Measurements from ENCODE around the gene SLCO2A1.
A peak's percentile ranks its signal among the peaks of the same experiment; 100 is the strongest.

SLCO2A1 gene

DNA sequence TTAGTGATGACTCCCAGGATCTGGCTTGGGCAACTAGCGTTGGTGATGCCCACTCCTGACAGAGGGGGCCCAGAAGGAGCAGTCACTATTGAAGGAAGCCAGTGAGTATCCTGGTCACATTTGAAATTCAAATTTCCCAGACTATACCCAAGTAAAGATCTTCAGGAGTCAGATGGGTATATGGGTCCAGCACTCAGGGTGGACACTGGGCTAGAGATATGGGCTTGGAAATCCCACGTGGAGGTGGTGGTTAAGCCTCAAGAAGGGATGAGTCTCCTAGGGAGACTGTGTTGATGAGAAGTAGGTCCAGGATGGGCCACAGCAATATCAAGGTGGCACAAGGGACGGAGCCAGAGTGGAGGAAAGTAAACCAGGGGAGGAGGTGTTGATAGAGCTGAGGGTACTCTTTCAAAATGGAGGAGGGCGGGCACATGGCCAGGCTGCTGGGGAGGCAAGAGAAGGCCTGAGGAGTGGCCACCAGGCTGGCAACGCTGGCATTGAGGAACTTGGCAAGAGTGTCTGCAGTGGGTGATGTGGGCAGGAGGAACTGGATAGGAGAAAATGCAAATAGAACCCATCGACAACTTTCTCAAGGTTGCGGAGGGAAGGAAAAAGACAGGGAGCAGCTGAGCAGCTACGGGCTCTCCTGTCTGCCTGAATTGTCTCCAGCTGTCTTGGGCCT, 3.7 kb upstream of the SLCO2A1 start:
- DNase-seq, result no peak

DNA sequence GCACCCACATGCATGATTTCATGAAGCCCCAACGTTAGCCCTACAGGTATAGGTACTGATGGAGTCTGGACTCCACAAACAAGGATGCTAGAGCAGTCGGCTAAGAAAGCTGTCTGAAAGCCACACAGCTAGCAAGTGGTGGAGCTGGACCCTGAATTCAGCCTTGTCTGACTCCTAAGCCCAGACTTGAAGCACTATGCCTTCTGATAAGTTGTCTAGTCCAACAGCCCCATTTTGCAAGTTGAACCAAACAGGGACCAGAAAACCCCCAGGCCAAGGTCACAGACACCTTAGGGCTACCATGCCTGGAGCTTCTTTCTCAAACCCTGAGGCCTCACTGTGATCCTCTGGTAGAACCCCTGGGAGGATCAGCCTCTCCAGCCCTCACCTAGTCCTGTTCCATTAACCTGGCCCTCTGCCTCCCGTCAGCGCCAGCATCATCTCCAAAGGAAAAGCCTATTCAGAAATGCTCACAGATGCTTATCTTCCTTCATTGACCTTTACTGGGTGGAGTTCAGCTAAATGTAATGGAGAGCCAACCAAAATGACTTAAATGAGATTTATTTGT, 1.7 kb upstream of the SLCO2A1 start:
- DNase-seq, result no peak

DNA sequence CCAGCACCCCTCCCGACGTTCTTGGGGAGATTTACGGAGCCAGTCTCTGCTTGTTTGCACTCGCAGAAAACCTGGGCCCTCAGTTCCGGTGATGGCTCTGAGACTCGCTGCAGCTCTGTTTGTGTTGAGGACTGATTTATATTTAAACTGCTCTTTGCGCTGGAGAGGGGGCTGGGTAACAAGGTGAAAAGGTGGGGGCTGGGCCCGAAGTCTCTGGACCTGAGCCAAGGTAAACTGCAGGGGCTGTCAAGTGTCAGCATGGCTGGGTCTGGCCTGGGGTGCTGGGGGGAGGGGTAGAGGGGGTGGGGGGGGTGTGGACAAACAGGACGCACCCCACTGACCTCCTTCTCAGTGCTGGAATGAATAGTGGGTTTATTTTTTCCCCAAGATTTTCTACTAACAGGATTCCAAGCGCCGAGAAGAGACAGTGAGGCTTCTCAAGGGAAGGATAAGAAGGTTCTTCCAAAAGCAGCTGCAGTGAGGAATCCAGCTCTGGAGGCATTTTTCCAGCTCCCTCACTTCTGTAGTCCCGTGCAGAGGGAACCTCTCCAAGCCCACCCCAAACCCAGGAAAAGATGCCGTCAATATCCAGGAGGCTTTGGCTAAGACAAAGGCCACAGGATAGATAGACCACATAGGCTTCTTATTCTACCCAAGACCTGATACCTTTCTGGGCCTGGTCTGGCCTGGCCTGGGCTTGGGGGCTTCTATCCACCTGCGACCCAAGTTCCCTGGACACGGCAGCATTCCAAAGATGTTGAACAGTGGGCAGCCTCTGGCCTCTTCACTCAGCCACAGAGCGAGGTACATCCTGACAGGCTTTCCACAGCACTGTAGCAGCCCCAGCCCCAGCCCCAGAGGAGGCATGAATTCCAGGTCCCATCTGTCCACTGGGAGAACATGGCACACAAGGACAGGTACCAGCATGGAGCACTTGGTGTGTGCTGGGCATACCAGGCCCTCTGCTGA, 938 bp upstream of the SLCO2A1 start:
- peak; percentile 18 for DNase-seq

DNA sequence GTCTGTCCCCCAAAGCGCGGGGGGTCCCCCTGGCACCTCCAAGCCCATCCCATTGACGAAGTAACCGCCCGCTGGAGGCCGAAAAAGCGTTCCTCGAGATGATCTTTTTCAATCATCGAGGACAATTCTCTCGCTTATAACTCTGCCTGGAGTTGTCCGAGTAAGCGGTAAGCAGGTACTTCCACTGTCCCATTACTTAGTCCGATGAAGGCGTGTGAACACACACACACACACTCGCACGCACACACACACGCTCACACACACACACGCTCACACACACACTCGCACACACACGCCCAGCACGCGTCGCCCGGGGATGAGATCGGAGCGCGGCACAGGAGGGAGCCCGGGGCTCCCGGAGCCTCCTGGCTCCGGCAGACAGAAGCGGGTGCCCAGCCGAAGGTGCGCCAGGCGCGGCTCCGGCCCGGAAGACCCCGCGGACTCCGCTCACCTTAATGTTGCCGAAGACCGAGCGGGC, 430 bp downstream of the SLCO2A1 start:
- DNase-seq, result no peak

DNA sequence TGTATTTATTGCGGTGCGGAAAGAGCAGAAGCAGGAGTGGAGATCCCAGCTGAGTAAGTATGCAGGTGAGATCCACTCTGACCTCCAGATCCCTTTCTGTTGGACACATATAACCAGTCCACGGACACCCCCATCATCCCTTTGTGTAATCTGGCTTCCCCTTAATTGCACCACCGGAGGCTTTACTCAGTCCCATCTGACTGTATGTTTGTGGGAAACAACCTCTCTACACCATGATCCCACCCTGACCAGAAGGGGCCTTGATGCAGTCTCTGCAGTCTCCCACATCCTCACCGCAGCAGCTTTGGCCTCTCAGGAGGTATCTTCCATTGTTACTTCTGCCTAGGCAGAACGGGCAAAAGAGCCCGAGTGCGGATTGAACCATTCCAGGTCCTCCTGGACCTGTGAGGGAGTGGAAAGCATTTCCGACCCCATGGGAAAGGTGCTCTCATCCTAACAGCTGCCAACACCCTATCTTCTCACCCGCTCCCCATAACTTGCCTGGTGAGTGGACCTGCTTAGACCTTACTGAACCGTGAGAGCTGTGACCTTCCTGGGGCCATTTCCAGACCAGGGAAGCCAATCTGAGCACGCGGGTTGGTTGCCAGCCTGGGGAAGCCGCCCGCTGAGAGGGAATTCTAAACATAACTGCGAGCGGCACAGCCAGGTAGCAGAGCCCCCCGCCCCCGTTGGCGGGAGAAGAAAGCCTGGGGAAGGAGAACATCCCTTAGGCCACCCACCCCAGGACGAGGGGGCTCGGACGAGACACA, 1.1 kb downstream of the SLCO2A1 start:
- no peak for DNase-seq

DNA sequence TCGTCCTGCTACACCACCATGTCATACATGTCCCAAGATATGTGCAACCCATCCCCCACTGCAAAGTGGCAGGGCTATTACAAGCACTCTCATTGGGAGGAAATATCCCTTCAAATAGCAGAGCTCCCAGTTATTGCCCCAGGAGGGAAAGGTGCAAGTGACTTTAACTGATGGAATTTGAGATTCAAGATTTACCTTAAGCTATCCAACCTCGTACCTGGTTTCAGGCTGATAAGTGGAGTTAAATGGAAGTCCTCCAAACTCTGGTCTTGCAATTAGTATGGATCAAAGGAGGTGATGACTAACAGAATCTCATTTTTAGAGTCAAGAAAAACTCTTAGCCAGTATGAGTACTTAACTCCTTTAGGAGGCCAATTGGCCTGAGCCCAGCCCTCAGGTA, 2.1 kb downstream of the SLCO2A1 start:
- no peak for DNase-seq

DNA sequence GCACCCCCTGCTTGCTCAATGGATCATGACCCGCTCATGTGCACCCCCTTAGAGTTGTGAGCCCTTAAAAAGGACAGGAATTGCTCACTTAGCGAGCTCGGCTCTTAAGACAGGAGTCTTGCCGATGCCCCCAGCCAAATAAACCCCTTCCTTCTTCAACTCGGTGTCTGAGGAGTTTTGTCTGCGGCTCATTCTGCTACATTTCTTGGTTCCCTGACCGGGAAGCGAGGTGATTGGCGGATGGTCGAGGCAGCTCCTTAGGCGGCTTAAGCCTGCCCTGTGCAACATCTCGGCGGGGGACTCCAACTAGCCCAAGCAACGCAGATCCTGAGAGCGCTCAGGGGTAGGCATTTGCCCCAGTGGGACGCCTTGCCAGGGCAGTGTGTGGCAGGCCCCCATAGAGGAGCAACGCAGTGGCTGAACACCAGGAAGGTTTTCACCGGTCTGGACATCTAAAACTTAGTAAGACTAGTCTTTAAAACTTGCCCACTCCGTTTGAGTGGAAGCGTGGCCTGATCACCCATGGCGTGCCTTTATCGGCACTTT, 9.5 kb downstream of the SLCO2A1 start:
- no peak for DNase-seq

DNA sequence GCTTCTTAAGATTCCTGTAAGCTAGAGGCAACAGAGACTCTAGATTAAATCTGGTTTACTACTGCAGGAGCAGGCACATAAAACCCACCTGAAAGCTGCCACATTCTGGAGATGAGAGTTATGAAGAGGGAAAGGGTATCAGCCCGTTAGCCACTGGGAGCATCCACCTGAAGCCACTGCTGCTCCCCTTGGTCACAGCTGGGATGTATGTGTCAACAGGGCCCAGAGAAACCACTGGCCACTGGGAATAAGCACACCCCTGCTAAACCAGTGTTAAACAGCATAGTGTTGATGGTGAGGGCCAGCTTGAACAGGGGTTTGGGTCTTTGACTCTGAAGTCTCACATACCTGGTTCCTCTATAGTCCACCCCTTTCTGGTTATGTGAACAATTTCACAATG, 10.9 kb downstream of the SLCO2A1 start:
- DNase-seq, result no peak

DNA sequence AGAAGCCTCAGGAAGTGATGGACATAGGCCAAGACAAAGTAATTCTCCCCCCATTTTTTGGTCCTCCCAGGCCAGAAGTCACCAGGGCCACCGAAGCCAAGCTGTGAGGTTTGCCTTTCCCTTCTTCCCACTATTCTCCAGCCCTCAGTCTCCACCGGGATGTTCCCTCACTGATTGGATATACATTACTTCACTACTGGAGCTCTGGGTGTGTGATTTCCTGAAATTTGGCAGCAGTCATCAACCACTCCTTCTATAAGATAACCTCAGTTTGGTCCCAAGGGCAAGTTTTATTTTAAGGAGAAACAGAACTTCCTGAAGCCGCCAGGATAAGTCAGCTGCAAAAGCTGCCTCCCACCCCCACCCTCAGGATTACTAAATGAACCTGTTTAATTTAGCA, 11.3 kb downstream of the SLCO2A1 start:
- DNase-seq, result no peak

DNA sequence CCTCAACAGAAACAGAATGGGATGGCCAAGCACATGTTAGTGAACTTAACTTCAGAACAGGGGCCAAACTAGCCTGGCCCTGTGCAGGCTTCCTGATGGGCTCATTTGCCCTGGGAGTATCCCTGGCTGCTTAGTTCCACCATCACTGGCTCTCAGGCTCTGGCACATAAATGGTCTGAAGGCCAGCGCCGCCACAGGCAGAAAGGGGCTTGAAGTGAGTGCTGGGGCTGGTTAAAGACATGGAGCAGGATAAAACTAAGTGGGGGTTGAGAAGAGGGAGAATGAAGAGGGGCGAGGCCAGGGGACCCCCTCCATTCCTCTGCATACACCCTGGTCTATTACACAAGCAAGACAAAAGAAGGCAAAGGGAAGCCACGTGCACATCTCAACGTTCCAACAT, 12.2 kb downstream of the SLCO2A1 start:
- no peak for DNase-seq

DNA sequence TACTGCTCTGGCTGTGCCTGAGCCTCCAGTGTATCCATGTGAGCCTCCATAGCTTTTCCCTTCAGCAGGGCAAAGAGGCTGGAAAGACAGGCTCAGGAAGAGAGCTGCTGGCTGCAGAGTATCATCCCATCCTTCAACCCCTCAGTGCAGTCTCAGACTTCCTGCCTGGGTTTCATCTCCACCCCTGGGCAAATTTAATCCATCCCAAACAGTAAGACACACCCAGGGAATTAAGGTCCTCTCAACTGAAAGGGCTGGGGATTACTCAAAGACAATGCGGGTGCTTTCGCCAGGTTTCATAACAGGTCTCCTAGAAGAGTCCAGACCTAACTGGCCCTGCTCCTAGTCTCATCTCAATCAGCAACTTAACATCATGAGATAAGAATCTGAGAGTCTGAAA, 15.5 kb downstream of the SLCO2A1 start:
- no peak for DNase-seq

DNA sequence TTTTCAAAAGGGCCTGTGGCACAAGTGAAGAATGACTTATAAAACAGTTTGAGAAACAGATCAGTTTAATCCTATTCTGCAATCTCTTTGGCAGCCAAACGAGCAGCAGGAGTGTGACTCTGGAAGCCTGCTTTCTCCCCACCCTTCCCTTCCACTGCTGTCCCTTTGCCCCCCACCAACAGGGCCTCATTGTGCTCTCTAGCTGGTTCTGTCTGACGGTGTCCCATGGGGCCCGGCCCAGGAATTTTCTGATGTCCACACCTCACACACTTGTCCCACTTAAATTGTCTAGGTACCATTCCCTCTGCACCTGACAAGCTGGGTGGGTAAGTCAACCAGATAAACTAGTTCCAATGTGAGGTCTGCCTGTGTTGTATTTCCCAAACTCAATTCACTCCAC, 16.4 kb downstream of the SLCO2A1 start:
- no peak for DNase-seq

DNA sequence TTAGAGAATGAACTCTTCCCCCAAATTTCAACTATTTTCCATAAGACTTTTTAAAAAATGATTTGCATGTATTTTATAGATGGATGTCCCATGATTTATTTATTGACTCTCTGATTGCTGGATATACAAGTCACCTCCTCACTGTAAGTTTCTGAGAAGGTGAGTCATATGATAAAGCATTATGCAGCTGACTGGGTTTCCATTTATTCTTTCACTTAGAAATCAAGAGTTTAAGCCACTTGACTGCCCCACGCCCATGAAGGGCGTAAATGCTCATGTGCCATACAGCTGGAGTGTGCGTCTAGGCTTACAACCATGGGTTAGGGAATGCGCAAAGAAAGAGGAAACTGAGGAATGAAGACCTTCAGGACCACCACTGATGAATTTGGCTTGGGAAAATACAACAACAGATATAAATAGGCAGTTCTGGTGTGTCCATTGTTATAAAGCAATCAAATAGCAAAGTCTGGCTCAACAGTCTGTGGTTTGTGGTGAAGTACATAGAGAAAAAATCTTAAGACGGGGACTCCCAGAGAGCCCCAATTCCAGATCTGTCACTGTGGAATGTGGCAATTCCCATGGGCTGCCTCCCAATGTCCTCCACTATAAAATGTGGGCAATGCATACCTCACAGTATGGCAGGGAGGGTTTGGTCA, 20.3 kb downstream of the SLCO2A1 start:
- no peak for DNase-seq

DNA sequence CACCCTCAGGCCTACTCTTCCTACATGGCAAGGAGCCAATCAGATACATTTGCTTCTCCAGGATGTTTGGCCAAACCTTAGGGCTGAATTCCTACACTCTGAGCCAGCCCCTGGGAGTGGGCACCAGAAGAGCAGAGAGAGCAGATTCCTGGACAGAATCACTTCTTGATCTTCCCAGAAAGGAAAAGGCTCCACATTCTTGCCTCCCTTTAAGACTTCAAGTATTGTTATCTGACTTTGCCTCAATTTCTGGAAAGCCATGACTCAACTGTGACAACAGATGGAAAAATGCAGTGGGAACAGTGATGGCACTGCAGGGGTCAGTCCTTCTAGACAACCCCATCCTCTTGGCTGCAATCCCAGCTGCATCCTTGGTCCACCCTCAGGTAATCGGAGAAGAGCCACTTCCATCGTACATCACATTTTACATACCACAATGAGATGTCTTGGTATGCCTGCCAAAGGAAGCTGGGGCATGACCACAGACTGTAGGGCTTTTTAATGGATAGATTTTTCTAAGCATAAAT, 21.0 kb downstream of the SLCO2A1 start:
- DNase-seq, result no peak

DNA sequence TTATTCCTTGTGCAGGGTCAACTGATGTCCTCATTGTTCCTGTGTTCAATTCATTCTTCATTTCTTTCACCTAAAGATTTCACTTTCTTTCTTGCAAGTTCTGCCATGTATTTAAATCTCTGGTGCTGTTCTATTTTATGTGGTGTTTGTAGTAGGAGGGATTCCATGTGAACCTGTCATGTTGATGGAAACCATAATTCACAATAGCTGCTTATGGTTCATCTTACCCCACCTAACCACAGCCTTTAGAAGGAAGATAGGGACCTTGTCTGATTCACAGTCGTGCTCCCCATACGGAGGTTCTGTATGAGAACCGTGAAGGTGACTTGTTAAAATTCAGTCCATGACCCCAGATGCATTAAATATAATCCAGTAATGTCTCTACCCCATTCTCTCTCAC, 21.9 kb downstream of the SLCO2A1 start:
- DNase-seq, result no peak

DNA sequence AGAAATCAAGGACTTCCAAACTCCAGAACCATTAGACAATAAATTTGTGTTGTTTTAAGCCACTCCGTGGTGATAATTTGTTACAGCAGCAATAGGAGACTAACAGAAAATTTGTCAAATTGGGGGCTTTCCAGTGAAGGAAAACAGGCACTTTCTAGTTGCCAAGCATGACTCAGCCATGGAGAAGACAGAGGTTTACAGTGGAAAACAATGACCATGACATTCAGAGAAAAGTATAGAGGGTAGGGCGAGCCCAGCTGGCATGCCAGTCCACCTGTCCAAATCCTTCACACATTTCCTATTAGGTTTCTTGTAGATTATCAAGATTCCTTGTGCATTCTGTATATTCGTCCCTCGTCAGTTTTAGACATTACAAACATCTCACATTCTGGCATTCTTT, 24.9 kb downstream of the SLCO2A1 start:
- DNase-seq, result no peak

DNA sequence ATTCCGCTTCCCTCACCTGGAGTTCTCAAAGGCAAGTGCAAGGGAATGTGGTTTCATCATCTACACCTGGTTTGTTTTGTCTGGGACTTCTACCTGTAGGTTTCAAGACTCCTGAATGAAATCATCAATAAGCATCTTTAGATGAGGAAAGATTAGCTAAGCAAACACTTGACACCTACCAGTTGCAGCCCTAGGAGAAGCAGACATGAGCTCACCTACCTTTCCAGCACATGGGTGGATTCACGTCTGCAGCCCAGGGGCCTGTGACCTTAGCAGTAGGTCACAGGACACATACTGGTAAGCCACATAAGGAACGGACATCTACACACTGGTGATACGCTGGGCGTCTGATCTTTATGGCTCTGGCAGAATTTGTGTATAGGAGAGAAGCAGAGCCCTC, 26.7 kb downstream of the SLCO2A1 start:
- no peak for DNase-seq

DNA sequence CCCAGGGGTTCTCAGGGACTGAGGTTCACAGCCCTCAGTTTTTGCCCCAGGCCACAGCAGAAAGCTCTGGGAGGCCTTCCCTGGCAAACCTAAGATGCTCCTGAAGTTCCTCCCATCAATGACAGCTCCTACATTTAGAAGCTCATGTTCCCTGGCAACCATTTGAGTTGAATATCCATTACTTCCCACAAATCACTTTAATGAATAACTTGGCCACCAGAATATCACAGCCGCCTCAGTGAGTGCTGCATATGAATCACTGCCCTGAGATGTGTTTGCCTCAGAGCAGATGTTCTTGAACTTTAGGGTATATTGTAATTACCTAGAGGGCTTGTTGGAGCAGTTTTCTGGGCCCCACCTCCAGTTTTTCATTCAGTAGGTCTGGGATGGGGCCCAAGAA, 27.4 kb downstream of the SLCO2A1 start:
- DNase-seq, result no peak

DNA sequence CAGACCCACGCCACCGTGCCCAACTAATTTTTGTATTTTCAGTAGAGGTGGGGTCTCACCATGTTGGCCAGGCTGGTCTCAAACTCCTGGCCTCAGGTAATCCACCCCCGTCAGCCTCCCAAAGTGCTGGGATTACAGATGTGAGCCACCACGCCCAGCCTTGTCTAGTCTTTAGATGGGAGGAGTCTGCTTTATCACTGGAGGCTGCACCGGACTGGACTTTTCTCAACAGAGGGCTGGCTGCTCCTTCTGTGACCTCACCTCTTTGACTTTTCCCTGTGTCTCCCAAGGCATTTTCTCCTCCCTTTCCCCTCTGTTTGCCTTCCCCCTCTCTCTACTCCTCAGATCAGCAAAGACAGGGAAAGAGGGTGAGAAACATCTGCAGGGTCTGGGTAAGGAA, 28.5 kb downstream of the SLCO2A1 start:
- DNase-seq, result no peak

DNA sequence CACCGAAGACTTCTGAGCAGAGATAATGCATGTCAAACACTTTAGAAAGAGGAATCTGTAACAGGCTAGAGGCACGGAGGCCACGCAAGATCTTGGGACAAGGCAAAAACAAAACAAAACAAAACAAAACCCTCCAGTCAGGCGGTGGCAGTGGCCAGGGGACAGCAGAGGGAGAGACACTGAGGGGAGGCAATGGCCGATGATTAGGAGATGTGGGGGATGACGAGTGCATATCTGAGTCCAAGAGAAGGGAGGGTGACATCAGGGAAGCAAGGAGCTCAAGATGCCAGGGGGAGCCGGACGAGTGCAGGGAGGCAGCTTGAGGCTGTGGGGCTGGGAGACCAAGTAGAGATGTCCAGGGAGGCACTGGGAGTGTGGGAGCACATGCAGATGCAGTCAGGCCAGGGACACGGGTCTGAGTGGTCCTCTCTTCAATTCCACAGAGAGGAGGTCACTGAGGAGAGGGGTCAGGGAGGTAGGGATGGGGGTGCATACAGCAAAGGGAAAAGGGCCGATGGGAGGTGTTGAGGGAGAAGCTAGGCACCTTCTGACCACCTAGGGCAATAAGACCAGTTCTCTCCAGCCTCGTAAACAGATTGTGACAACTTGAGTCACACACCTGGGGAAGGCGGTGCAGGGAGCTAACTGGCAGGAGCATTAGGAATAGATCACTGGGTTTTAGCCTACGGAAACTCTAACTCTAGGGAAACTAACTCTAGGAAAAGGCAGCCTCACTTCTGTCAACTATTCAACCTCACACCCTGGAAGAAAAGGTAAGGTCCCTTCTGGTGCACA, 29.6 kb downstream of the SLCO2A1 start:
- DNase-seq, result no peak

DNA sequence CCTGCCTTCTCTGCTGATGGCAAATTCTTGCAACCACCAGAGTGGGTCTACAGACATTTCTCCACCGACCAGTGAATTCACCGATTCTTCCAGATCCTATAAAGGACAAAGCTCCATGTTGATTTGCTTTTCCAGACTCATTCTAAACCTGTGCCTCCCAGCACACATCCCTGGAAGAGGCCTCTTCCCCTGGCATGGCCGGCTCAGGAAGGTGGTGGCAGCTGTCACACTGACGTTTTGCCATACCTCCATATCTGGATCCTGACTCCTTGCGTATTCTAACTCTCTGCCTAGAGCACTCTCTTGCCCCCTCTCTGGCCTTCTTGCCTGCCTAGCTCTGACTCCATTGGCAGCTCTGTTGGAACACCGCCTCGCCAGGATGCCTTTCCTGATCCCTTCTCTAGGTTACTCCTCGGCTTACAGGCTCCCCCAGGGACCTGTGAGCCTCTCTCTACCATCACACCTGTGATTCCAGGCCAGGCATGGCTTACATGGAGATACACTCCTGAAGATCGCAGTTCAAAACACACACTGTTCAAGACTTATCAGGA, 31.0 kb downstream of the SLCO2A1 start:
- no peak for DNase-seq

Measured in NCI-H1092 (cell line).